Body of pancreas (tissue), 4 donors: ENCODE results near the gene CISH. TPM values are rescaled to one million over a fixed set of nuclear protein-coding genes. Genes with fewer than 3 reads are reported as not detected.

Experiments used
- ATAC-seq: fragments of 150-250 bp; one replicate; pipeline ENCODE4 v1.9.1; 2016
- DNase-seq, 4 donors: peaks; one replicate each; pipeline ENCODE4 v3.0.0-alpha.2; 2019
- H3K27ac ChIP-seq, 4 donors: fragments of 200-600 bp; sonication (generic); 1 replicate in 3 of 4; 2 replicates in 1 of 4; pipeline versions ENCODE4 v1.5.1 to v1.6.1; 2016 to 2019; ENCODE audit warnings: mild to moderate bottlenecking in 1 of 4, mixed read lengths in 1 of 4, moderate library complexity in 1 of 4
- H3K27me3 ChIP-seq, 2 donors: fragments of 200-600 bp; sonication (generic); one replicate each; pipeline ENCODE4 v1.6.0; 2016; ENCODE audit warnings: mild to moderate bottlenecking in 1 of 2
- H3K36me3 ChIP-seq, 2 donors: fragments of 200-600 bp; sonication (generic); replicated peaks in 1 of 2; 2 replicates each; pipeline ENCODE4 v1.5.1; 2016; ENCODE audit warnings: low read depth in 2 of 2; ENCODE audit not compliant: insufficient read depth in 1 of 2
- H3K4me1 ChIP-seq: fragments of 200-600 bp; sonication (generic); one replicate; pipeline ENCODE4 v1.6.0; 2016
- H3K4me3 ChIP-seq, 2 donors: fragments of 200-600 bp; sonication (generic); 1 replicate in 1 of 2; 2 replicates in 1 of 2; pipeline ENCODE4 v1.5.1; 2016 to 2019
- H3K9me3 ChIP-seq, 3 donors: fragments of 200-600 bp; sonication (generic); 1 replicate in 2 of 3; 2 replicates in 1 of 3; pipeline ENCODE4 v1.5.1; 2016
- POLR2A ChIP-seq, 3 donors: fragments of 450-650 bp; IDR thresholded peaks; one replicate each; pipeline ENCODE4 v1.6.1; 2016; ENCODE audit warnings: antibody characterized with exemption in 3 of 3, mild to moderate bottlenecking in 2 of 3
- WGBS, 2 donors: methylation state at CpG; one replicate each; pipeline ENCODE4 v1.1.5; 2017; 5-methylcytosine and 5-hydroxymethylcytosine counted together
- intact Hi-C: fragments of 100-400 bp; cut with DNase I; formaldehyde crosslinking; loops from one replicate; pipeline ENCODE4 v1.15.1; 2023
- total RNA-seq, 2 donors: library from RNA; depleted of rRNA; stranded (reverse); fragments of >200 nt; gene quantifications; one replicate each; pipeline ENCODE4 v1.1.0, GENCODE V29; 2016
- TF ChIP-seq, protein P1 (sequence below), 7 experiments: fragments of 450-650 bp in 4 of 7; fragments of 200-600 bp in 3 of 7; sonication (generic) in 3 of 7; IDR thresholded peaks; one replicate each; pipeline ENCODE4 v1.5.1; 2016 to 2019; ENCODE audit warnings: antibody characterized with exemption in 7 of 7

Gene CISH
- total RNA-seq, 2 donors from 2014 or later: 4.9 to 19.8 TPM

DNA sequence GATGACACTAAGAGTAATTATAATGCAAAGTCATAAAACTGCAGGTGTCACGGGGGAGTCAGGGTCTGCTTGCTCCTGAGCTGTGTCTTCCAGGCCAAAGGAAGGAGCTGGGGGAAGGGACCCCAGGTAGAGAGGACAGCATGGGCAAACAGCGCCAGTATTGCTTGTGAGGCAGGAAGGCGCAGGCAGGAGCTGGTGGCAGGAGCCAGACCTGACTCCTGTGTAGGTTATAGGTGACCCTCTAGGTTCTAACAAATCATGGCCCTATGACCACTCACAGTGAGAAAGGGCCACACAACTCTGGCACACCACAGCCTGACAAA, 1.9 kb downstream of the CISH start:
- intact Hi-C loops: no loop called here
- Histone ChIP-seq H3K9me3 (no peaks in the 10 kb centered on the region), H3K27ac (peak overlapping the region; percentile 79 to 88 (median 86)), H3K36me3 (peaks cover 0 to 6% of the 10 kb centered on the region in 2 donors), H3K4me1 (peaks cover 87% of the 10 kb centered on the region), H3K4me3 (no peak overlapping the region), H3K27me3 (no peaks in the 10 kb centered on the region)
- ATAC-seq (no peak), DNase-seq (no peak)
- WGBS, 2 donors: 79 to 98% methylated on average over 3 of the region's 3 CpGs
- TF ChIP-seq, protein P1, sequence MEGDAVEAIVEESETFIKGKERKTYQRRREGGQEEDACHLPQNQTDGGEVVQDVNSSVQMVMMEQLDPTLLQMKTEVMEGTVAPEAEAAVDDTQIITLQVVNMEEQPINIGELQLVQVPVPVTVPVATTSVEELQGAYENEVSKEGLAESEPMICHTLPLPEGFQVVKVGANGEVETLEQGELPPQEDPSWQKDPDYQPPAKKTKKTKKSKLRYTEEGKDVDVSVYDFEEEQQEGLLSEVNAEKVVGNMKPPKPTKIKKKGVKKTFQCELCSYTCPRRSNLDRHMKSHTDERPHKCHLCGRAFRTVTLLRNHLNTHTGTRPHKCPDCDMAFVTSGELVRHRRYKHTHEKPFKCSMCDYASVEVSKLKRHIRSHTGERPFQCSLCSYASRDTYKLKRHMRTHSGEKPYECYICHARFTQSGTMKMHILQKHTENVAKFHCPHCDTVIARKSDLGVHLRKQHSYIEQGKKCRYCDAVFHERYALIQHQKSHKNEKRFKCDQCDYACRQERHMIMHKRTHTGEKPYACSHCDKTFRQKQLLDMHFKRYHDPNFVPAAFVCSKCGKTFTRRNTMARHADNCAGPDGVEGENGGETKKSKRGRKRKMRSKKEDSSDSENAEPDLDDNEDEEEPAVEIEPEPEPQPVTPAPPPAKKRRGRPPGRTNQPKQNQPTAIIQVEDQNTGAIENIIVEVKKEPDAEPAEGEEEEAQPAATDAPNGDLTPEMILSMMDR (IDR thresholded peaks at IDR 0.05): no peak
- TF ChIP-seq POLR2A (IDR thresholded peaks at IDR 0.05): no peak

DNA sequence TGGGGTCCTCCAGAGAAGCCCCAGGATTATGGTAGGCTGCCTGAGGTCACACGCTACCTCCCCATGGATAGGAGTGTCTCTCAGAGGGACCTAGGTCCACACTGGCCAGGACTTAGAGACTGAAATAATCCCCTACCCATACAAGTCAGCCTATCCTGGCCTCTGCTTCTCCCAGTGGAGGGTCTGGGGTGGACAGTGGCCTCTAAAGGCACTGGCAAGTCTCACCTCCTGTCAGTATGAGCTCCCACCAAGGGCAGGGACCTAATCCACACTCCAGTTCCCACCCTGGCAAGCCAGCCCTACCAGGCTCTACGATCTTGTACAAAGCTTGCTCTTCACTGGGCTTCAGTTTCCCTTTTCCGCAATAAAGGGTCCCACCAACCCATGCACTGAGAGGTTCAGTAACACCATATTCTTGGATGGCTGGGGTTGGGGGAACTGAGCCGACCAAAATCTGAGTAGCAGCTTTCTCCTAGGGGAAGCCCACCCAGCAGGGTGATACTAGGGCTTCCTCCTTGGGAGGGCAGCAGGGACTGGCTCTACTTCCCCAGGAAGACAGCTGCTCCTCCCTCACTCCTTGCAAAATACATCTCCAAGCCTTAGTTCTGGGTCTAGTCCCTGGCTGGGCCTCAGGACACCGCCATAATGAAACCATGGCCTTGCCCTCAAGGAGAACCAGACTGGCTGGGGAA, 2.4 kb downstream of the CISH start:
- intact Hi-C loops: no loop called here
- Histone ChIP-seq H3K27me3 (no peaks in the 10 kb centered on the region), H3K27ac (peak overlapping the region; percentile 79 to 88 (median 86)), H3K4me3 (no peak overlapping the region), H3K36me3 (peaks cover 0 to 6% of the 10 kb centered on the region in 2 donors), H3K9me3 (no peaks in the 10 kb centered on the region), H3K4me1 (peaks cover 92% of the 10 kb centered on the region)
- TF ChIP-seq, protein P1 (IDR thresholded peaks at IDR 0.05): no peak
- TF ChIP-seq POLR2A (IDR thresholded peaks at IDR 0.05): no peak
- DNase-seq: no peak
- WGBS, 2 donors: 75 to 83% methylated on average over 5 of the region's 5 CpGs
- no peak for ATAC-seq

DNA sequence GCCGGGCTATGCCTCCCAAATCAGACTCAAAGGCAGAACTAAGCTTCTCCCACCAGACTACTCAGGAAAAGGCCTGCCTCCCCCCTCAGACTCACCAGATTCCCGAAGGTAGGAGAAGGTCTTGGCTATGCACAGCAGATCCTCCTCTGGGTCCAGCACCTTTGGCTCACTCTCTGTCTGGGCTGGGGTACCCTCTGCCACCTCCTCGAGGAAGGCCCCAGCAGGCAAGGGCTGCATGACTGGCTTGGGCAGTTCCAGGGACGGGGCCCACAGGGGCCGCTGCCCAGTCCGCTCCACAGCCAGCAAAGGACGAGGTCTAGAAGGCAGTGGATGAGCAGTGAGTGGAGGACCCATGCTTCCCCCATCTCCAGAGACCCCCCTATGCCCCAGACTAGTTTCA, 3.3 kb downstream of the CISH start:
- WGBS, 2 donors: 72 to 80% methylated on average over 6 to 7 of the region's 7 CpGs
- peaks cover 94% of the 10 kb centered on the region for H3K4me1 ChIP-seq
- no peak overlapping the region for H3K4me3 ChIP-seq

DNA sequence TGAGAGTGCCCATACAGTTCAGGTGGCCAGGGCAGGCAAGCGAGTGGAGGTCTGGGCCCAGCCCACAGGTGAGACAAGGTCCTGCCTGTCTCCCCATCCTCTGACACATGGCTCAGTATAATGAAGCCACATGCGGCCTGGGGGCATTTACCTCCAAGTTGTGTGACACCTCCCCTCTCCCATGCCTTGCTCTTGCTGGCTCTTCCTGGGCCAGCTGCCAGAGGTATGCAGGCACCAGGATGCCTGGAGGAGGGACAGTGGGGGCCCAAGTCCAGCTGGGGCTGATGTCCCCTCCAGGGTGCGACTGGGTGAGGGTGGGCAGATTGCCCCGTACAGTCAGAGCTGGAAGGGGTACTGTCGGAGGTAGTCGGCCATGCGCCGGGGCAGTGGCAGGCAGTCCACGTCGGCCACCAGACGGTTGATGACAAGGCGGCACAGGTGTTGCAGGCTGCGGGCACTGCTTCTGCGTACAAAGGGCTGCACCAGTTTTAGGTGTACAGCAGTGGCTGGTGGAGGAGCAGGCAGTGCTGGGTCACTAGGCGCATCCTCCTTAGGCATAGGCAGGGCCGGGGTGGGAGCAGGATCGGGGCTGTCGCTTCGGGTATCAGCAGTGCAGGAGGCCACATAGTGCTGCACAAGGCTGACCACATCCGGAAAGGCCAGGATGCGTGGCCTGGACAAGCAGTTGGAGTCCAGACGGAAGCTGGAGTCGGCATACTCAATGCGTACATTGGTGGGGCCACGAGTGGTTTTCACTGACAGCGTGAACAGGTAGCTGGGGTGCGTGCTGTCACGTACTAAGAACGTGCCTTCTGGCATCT, 4.1 kb downstream of the CISH start:
- Histone ChIP-seq H3K36me3 (peaks cover 0 to 6% of the 10 kb centered on the region in 2 donors), H3K27me3 (no peaks in the 10 kb centered on the region), H3K9me3 (no peaks in the 10 kb centered on the region), H3K4me1 (peaks cover 94% of the 10 kb centered on the region), H3K4me3 (no peak overlapping the region), H3K27ac (peak overlapping the region in 2 of 4 donors; percentile 97 to 100)
- no peak for DNase-seq
- no peak for TF ChIP-seq POLR2A (IDR thresholded peaks at IDR 0.05)
- TF ChIP-seq, protein P1 (IDR thresholded peaks at IDR 0.05): no peak
- intact Hi-C loops: no loop called here
- ATAC-seq: no peak
- 84 to 88% methylated on average over 25 to 29 of the region's 29 CpGs for WGBS, 2 donors

More for the DNA sequence above, 3.3 kb downstream of the CISH start:
- intact Hi-C loops: no loop called here
- Histone ChIP-seq H3K27ac (no peak overlapping the region), H3K9me3 (no peaks in the 10 kb centered on the region), H3K27me3 (no peaks in the 10 kb centered on the region), H3K36me3 (peaks cover 0 to 6% of the 10 kb centered on the region in 2 donors)
- DNase-seq (no peak), ATAC-seq (no peak)
- TF ChIP-seq POLR2A (IDR thresholded peaks at IDR 0.05): no peak
- TF ChIP-seq, protein P1 (IDR thresholded peaks at IDR 0.05): no peak
